T-cell (primary cell): Measurements from ENCODE around the gene TP53BP1. TPM values are rescaled to one million over a fixed set of nuclear protein-coding genes. Genes with fewer than 3 reads are reported as not detected.

Experiments
- ATAC-seq, 4 experiments: fragments of 200-7000 bp in 3 of 4; fragments of 150-1000 bp in 1 of 4; cut with Tn5 transposase; replicated peaks in 1 of 4; 1 replicate in 3 of 4; 2 replicates in 1 of 4; pipeline ENCODE4 v1.10.0; 2021; ENCODE audit warnings: moderate library complexity in 3 of 4, mild to moderate bottlenecking in 2 of 4, moderate number of reproducible peaks in 1 of 4
- CTCF ChIA-PET, 2 donors: fragments of 300-600 bp; sonication (Branson Sonifier 250); formaldehyde crosslinking; loops; one replicate each; lab custom pipeline; 2022; ENCODE audit warnings: antibody characterized with exemption in 2 of 2; lab: Charles Lee
- POLR2A ChIA-PET, 2 donors: fragments of 300-600 bp; sonication (Branson Sonifier 250); formaldehyde crosslinking; loops; one replicate each; lab custom pipeline; 2022; ENCODE audit warnings: antibody characterized with exemption in 2 of 2; lab: Charles Lee
- DNase-seq, 35 experiments: peaks; one replicate each; pipeline versions ENCODE4 v3.0.0 to v3.0.0-alpha.2; 2013 to 2023
- H3K27ac ChIP-seq: one replicate; pipeline ENCODE4 v1.5.1; 2013; ENCODE audit warnings: low read length
- H3K27me3 ChIP-seq, 2 experiments: replicated peaks in 1 of 2; 1 replicate in 1 of 2; 2 replicates in 1 of 2; pipeline versions ENCODE4 v1.6.1 to v1.7.0; 2013; ENCODE audit warnings: low read length in 1 of 2, mixed read lengths in 1 of 2; ENCODE audit not compliant: control insufficient read depth in 2 of 2, insufficient read depth in 2 of 2; ENCODE audit errors: extremely low read depth in 1 of 2
- H3K36me3 ChIP-seq, 2 donors: 1 replicate in 1 of 2; 2 replicates in 1 of 2; pipeline versions ENCODE4 v1.6.1 to v1.7.0; 2013; ENCODE audit warnings: low read length in 1 of 2; ENCODE audit not compliant: control insufficient read depth in 2 of 2, insufficient read depth in 1 of 2; ENCODE audit errors: extremely low read depth in 1 of 2
- H3K4me1 ChIP-seq, 2 experiments: 1 replicate in 1 of 2; 2 replicates in 1 of 2; pipeline versions ENCODE4 v1.6.1 to v1.7.0; 2013; ENCODE audit warnings: low read length in 2 of 2, mixed read lengths in 1 of 2; ENCODE audit not compliant: insufficient read depth in 2 of 2, control insufficient read depth in 1 of 2; ENCODE audit errors: extremely low read depth in 1 of 2
- H3K4me3 ChIP-seq, 2 donors: 1 replicate in 1 of 2; 2 replicates in 1 of 2; pipeline versions ENCODE4 v1.5.1 to v1.7.0; 2013; ENCODE audit warnings: mild to moderate bottlenecking in 2 of 2, low read length in 1 of 2, moderate library complexity in 1 of 2; ENCODE audit not compliant: control insufficient read depth in 1 of 2; ENCODE audit errors: extremely low read depth in 1 of 2
- H3K9me3 ChIP-seq: 2 replicates; pipeline ENCODE4 v1.7.0; 2013
- H3K27ac Mint-ChIP-seq, 2 donors: one replicate each; pipeline ENCODE4 v1.8.0; 2020 to 2021; ENCODE audit warnings: mild to moderate bottlenecking in 2 of 2, mixed read lengths in 2 of 2
- H3K27me3 Mint-ChIP-seq, 2 donors: one replicate each; pipeline ENCODE4 v1.8.0; 2021 to 2022; ENCODE audit warnings: mixed read lengths in 2 of 2
- H3K36me3 Mint-ChIP-seq: one replicate; pipeline ENCODE4 v1.8.0; 2021; ENCODE audit warnings: mixed read lengths
- H3K4me1 Mint-ChIP-seq, 3 donors: one replicate each; pipeline ENCODE4 v1.8.0; 2020 to 2022; ENCODE audit warnings: mixed read lengths in 3 of 3, mild to moderate bottlenecking in 1 of 3
- H3K4me3 Mint-ChIP-seq, 3 donors: one replicate each; pipeline ENCODE4 v1.8.0; 2020 to 2022; ENCODE audit warnings: mild to moderate bottlenecking in 3 of 3, mixed read lengths in 3 of 3, moderate library complexity in 3 of 3
- H3K9me3 Mint-ChIP-seq, 3 donors: one replicate each; pipeline ENCODE4 v1.8.0; 2020 to 2022; ENCODE audit warnings: mixed read lengths in 3 of 3
- WGBS: methylation state at CpG from one replicate; pipeline ENCODE4 v1.1.5; 2013; ENCODE audit warnings: missing lambda C conversion rate; ENCODE audit not compliant: insufficient coverage; 5-methylcytosine and 5-hydroxymethylcytosine counted together
- total RNA-seq, 35 experiments: library from RNA in 6 of 35; stranded (reverse) in 6 of 35; fragments of 120-200 nt in 1 of 35; gene quantifications; one replicate each; pipeline versions ENCODE4 v1.2.1 to v1.2.4 and lab custom pipeline; 2013 to 2026

TP53BP1 gene
- total RNA-seq, 5 donors from 2014 or later (not counting 1 experiment from before 2014, with no cell fraction given), result 26.8 to 41.8 (median 35.1) TPM

DNA sequence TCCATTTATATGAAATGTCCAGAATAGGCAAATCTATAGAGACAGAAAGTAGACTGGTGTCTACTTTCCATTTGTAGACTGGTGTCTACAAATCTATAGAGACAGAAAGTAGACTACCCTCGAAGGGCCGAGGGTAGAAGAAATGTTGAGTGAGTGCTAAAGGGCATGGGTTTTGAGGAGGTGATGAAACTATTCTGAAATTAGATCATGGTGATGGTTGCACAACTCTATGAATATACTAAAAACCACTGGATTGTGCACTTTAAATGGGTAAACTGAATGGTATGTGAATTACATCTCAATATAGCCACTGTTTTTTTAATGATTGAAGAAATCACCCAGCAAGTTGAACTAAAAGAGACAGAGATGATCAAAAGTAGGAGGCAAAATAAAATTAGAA, 27.9 kb downstream of the TP53BP1 start:
- ATAC-seq, result no peak
- Mint-ChIP-seq H3K36me3 (peaks cover 43% of the 10 kb centered on the region), H3K27ac (peak overlapping the region in 1 of 2 donors; percentile 19)

GRCh38 chr15:43463998-43464397, 29.0 kb downstream of the TP53BP1 start:
- ATAC-seq, result no peak
- no peaks in the 10 kb centered on the region for H3K27me3 Mint-ChIP-seq
- Histone ChIP-seq H3K27ac (no peak overlapping the region), H3K9me3 (no peaks in the 10 kb centered on the region), H3K36me3 (peaks cover 1 to 51% of the 10 kb centered on the region in 2 donors), H3K27me3 (no peaks in the 10 kb centered on the region), H3K4me3 (no peak overlapping the region), H3K4me1 (no peaks in the 10 kb centered on the region)
- H3K4me3 Mint-ChIP-seq, result no peak overlapping the region
- ChIA-PET CTCF (no interaction called here), POLR2A (no interaction called here)
- no peak overlapping the region for H3K27ac Mint-ChIP-seq
- H3K36me3 Mint-ChIP-seq, result peaks cover 43% of the 10 kb centered on the region
- no peaks in the 10 kb centered on the region for H3K4me1 Mint-ChIP-seq
- DNase-seq, result no peak
- H3K9me3 Mint-ChIP-seq, result no peaks in the 10 kb centered on the region
- WGBS, result no CpG with 5 or more reads among the region's 1 CpG

More for the DNA sequence above, 27.9 kb downstream of the TP53BP1 start:
- Histone ChIP-seq H3K9me3 (no peaks in the 10 kb centered on the region), H3K4me3 (no peak overlapping the region), H3K36me3 (peaks cover 0 to 54% of the 10 kb centered on the region in 2 donors), H3K27me3 (no peaks in the 10 kb centered on the region), H3K27ac (no peak overlapping the region), H3K4me1 (no peaks in the 10 kb centered on the region)
- no CpG with 5 or more reads among the region's 2 CpGs for WGBS
- ChIA-PET POLR2A (no interaction called here), CTCF (no interaction called here)
- Mint-ChIP-seq H3K27me3 (no peaks in the 10 kb centered on the region), H3K9me3 (no peaks in the 10 kb centered on the region), H3K4me1 (no peaks in the 10 kb centered on the region), H3K4me3 (no peak overlapping the region)
- DNase-seq, result no peak

DNA sequence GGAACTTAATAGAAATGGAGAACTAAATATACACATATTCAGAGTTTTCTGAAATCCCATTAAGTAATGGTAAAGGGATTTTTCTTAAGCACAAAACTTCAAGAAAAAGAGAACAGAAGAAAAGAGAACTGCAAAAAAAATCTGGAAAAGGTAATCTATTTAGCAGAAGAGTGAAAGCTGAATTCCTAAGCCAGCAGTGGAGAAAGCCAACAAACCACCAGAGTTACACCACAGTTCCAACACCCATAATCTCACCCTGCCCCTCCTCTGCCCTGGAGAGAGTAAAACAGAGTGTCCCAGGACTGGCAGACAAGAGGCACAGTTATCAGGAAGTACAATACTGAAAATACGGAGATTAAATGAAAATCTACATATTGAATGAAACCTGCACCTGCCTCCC, 29.4 kb downstream of the TP53BP1 start:
- no peaks in the 10 kb centered on the region for H3K4me1 Mint-ChIP-seq
- Histone ChIP-seq H3K4me1 (no peaks in the 10 kb centered on the region), H3K36me3 (peaks cover 5 to 51% of the 10 kb centered on the region in 2 donors), H3K9me3 (no peaks in the 10 kb centered on the region), H3K4me3 (no peak overlapping the region), H3K27me3 (no peaks in the 10 kb centered on the region), H3K27ac (no peak overlapping the region)
- WGBS, result no CpG with 5 or more reads among the region's 1 CpG
- ChIA-PET CTCF (no interaction called here), POLR2A (no interaction called here)
- no peak overlapping the region for H3K27ac Mint-ChIP-seq
- no peak overlapping the region for H3K4me3 Mint-ChIP-seq
- DNase-seq (no peak), ATAC-seq (no peak)
- peaks cover 39% of the 10 kb centered on the region for H3K36me3 Mint-ChIP-seq
- no peaks in the 10 kb centered on the region for H3K27me3 Mint-ChIP-seq
- H3K9me3 Mint-ChIP-seq, result no peaks in the 10 kb centered on the region

DNA sequence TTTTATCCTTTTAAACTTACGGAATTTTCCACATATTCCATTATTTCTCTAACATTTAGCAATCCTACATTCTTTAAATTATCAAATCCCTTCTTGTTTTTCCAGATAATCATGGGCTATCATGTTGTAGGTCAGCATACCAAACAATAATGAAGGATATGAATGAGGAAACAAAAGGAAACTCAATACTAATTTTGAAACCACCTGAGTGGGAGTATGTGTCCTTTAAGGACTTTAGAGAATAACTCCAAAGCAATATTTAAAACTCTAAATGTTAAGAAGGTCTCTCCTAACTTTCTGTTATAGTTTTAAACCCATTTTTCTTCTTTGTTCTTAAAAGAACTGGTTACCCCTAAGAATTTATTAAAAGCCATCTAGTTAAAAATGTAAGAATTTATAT, 43.0 kb downstream of the TP53BP1 start:
- Histone ChIP-seq H3K36me3 (peaks cover 12 to 21% of the 10 kb centered on the region in 2 donors), H3K9me3 (no peaks in the 10 kb centered on the region), H3K27ac (no peak overlapping the region), H3K4me1 (no peaks in the 10 kb centered on the region), H3K4me3 (no peak overlapping the region), H3K27me3 (no peaks in the 10 kb centered on the region)
- ChIA-PET POLR2A (interaction anchor here in 1 of 2 donors (0.7 kb wide), 1 partner anchor 57 kb away, joined by 5 read pairs; no protein-coding TSS in a partner anchor), CTCF (no interaction called here)
- no peak overlapping the region for H3K4me3 Mint-ChIP-seq
- no peaks in the 10 kb centered on the region for H3K9me3 Mint-ChIP-seq
- DNase-seq (no peak), ATAC-seq (no peak)
- WGBS, result no CpG with 5 or more reads among the region's 1 CpG
- H3K4me1 Mint-ChIP-seq, result peaks cover 0 to 3% (median 1%) of the 10 kb centered on the region in 3 donors
- no peaks in the 10 kb centered on the region for H3K27me3 Mint-ChIP-seq
- no peak overlapping the region for H3K27ac Mint-ChIP-seq
- H3K36me3 Mint-ChIP-seq, result peaks cover 23% of the 10 kb centered on the region

DNA sequence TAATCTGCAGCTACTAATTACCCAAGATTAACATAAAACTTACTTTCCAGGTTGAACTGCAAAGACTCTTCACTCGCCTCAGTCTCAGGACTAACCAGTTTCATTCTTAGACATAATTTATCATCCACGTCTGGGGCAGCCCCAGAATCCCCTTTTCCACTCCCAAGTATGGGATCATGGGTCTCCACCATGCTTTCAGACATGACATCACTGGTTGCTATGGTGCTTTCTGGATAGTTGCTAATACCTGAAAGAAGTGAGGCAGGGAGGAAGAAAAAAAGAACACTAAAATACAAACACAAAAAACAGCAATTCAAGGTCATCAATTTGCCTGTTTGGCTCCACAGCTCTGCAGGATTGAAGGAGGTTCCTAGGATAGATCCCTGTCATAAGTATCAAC, 46.6 kb downstream of the TP53BP1 start:
- peaks cover 3 to 31% of the 10 kb centered on the region in 2 donors for H3K36me3 ChIP-seq
- POLR2A ChIA-PET, result no interaction called here
- H3K9me3 Mint-ChIP-seq, result no peaks in the 10 kb centered on the region

DNA sequence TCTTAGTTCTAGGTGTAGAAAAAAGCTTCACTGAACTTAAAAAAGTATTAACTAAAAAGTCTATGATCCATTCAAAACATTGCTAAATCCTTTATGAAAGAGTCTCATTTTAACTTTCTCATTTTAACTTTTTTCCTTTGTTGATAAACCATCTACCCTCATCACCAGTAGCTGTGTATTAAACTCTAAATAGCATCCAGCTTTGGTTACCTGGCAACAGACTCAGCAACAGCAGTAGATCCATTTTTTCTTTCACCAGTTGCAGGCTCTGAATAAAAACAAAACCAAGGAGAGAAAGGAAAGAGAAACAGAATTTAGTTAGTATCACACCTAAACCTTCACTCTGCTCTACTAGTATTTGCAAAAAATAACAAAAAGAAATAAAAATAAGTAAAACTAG, 51.6 kb downstream of the TP53BP1 start:
- no peak overlapping the region for H3K4me3 ChIP-seq
- Mint-ChIP-seq H3K4me1 (peaks cover 0 to 5% (median 5%) of the 10 kb centered on the region in 3 donors), H3K36me3 (peaks cover 42% of the 10 kb centered on the region), H3K27me3 (no peaks in the 10 kb centered on the region), H3K4me3 (no peak overlapping the region), H3K27ac (peak overlapping the region; percentile 49 to 53), H3K9me3 (no peaks in the 10 kb centered on the region)
- DNase-seq (no peak), ATAC-seq (no peak)
- H3K4me1 ChIP-seq, result no peaks in the 10 kb centered on the region
- H3K27me3 ChIP-seq, result no peaks in the 10 kb centered on the region
- H3K27ac ChIP-seq, result no peak overlapping the region
- no peaks in the 10 kb centered on the region for H3K9me3 ChIP-seq
- ChIA-PET POLR2A (no interaction called here), CTCF (interaction anchor here in 1 of 2 donors (0.7 to 1.5 kb wide), 4 partner anchors 11 to 73 kb away, joined by 3 to 6 read pairs (median 4); no protein-coding TSS in a partner anchor)
- peaks cover 3 to 39% of the 10 kb centered on the region in 2 donors for H3K36me3 ChIP-seq

More for the DNA sequence above, 46.6 kb downstream of the TP53BP1 start:
- Mint-ChIP-seq H3K27me3 (no peaks in the 10 kb centered on the region), H3K4me1 (peaks cover 0 to 4% (median 2%) of the 10 kb centered on the region in 3 donors), H3K27ac (no peak overlapping the region), H3K4me3 (no peak overlapping the region), H3K36me3 (peaks cover 28% of the 10 kb centered on the region)
- Histone ChIP-seq H3K4me3 (no peak overlapping the region), H3K9me3 (no peaks in the 10 kb centered on the region), H3K27me3 (no peaks in the 10 kb centered on the region), H3K4me1 (no peaks in the 10 kb centered on the region), H3K27ac (no peak overlapping the region)
- DNase-seq, result no peak
- WGBS, result 100% methylated on average over 1 of the region's 2 CpGs
- no peak for ATAC-seq
- CTCF ChIA-PET, result interaction anchor here in 1 of 2 donors (0.7 kb wide), 1 partner anchor 300 kb away, joined by 3 read pairs; no protein-coding TSS in a partner anchor
